C1 segment of cervical spinal cord (tissue), 14 donors: ENCODE data around the gene ATRX.
"Not testable (repeated sequence)": the region's sequence is repeated elsewhere in the genome, so short reads cannot be mapped to it uniquely, and the experiment has no call there.

Experiments used
- DNase-seq, 14 donors: peaks; one replicate each; lab custom pipeline; 2025; lab: John Stamatoyannopoulos, UW

The ATRX gene

GRCh38 chrX:77502951-77503525 lies 283.0 kb downstream of the ATRX start:
- DNase-seq: no peak

- not testable (repeated sequence) for DNase-seq
These were observed 285.9 kb downstream of the ATRX start for GRCh38 chrX:77500164-77500563.

GRCh38 chrX:77493677-77494553 lies 292.1 kb downstream of the ATRX start:
- no peak for DNase-seq

GRCh38 chrX:77484045-77484444 lies 302.0 kb downstream of the ATRX start:
- DNase-seq: no peak

GRCh38 chrX:77455437-77455836 lies 330.6 kb downstream of the ATRX start:
- DNase-seq: no peak
